ENCODE data around the gene RACGAP1.

RACGAP1 gene

DNA sequence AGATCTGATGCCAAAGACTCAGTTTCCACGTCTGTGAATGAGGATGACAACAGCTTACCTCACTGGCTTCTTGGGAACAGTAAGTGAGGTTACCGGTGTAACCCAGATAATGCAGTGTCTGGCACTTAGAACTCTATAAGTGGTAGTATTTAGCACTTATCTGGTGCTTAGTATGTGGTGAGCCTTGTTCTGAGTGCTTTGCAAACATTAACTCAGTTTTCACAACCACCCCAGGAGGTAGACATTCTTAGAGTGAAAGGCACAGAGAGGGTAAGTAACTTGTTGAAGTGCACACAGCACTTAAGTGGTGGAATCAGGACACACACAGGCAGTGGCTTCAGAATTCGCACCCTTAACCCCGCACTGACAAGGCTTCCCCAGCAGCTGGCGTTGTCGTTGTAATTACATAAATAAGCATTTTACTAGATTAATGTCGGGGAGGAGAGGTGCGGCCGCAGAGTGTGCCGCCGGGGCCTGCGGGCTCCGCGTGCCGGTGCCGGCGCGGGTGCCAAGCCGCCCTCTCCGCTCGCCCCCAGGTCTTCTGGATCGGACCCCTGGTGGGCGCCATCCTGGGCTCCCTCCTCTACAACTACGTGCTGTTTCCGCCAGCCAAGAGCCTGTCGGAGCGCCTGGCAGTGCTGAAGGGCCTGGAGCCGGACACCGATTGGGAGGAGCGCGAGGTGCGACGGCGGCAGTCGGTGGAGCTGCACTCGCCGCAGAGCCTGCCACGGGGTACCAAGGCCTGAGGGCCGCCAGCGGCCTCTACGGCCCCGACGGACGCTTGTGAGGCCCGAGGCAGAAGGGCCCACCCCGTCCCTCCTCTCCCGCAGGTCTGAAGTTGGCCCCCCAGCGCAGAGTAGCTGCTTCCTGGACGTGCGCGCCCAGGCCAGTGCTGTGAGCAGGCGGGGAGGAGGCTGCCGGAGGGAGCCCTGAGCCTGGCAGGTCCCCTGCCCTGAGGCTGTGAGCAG, 70.1 kb downstream of the RACGAP1 start:
- TF ChIP-seq GABPA (IDR thresholded peaks at IDR 0.05; ENCODE audit: low read depth) (no peak), REST (IDR thresholded peaks at IDR 0.05; ENCODE audit: insufficient replicate concordance, low read depth) (no peak)
- DNase-seq (ENCODE audit: low read depth in 1 of 2, low spot score in 1 of 2) = no peak
- H3K27ac ChIP-seq (replicated peaks) = no peak overlapping the region
- peaks cover 56% of the 10 kb centered on the region for H3K27me3 ChIP-seq (ENCODE audit: insufficient read depth, poor library complexity, severe bottlenecking)
- no peak overlapping the region for H3K4me3 ChIP-seq (replicated peaks; ENCODE audit: insufficient read depth, low read length)

GRCh38 chr12:49953961-49954846, 71.1 kb downstream of the RACGAP1 start:
- no peak for DNase-seq (ENCODE audit: low read depth in 1 of 2, low spot score in 1 of 2)
- no peak overlapping the region for H3K4me3 ChIP-seq (replicated peaks; ENCODE audit: insufficient read depth, low read length)
- H3K27ac ChIP-seq (replicated peaks) = no peak overlapping the region
- H3K27me3 ChIP-seq (ENCODE audit: insufficient read depth, poor library complexity, severe bottlenecking) = peaks cover 46% of the 10 kb centered on the region
- no peak for TF ChIP-seq REST (IDR thresholded peaks at IDR 0.05; ENCODE audit: insufficient replicate concordance, low read depth)
- TF ChIP-seq CTCF (IDR thresholded peaks at IDR 0.05; ENCODE audit: insufficient read depth, low read length) = no peak
- no peak for TF ChIP-seq POLR2AphosphoS5 (IDR thresholded peaks at IDR 0.05; ENCODE audit: low read depth)
- TF ChIP-seq SPI1 (IDR thresholded peaks at IDR 0.05; ENCODE audit: borderline replicate concordance, low read depth) = no peak
- TF ChIP-seq GABPA (IDR thresholded peaks at IDR 0.05; ENCODE audit: low read depth) = no peak

GRCh38 chr12:49953151-49953550, 72.1 kb downstream of the RACGAP1 start:
- DNase-seq (ENCODE audit: low read depth in 1 of 2, low spot score in 1 of 2) = no peak

More at GRCh38 chr12:49953151-49953550, 72.1 kb downstream of the RACGAP1 start:
- Histone ChIP-seq H3K27ac (replicated peaks) (no peak overlapping the region), H3K4me3 (replicated peaks; ENCODE audit: insufficient read depth, low read length) (no peak overlapping the region), H3K27me3 (ENCODE audit: insufficient read depth, poor library complexity, severe bottlenecking) (peaks cover 39% of the 10 kb centered on the region)
- TF ChIP-seq POLR2AphosphoS5 (IDR thresholded peaks at IDR 0.05; ENCODE audit: low read depth) = no peak
- TF ChIP-seq GABPA (IDR thresholded peaks at IDR 0.05; ENCODE audit: low read depth) = no peak
- TF ChIP-seq SPI1 (IDR thresholded peaks at IDR 0.05; ENCODE audit: borderline replicate concordance, low read depth) = no peak
- TF ChIP-seq CTCF (IDR thresholded peaks at IDR 0.05; ENCODE audit: insufficient read depth, low read length) = no peak
- no peak for TF ChIP-seq REST (IDR thresholded peaks at IDR 0.05; ENCODE audit: insufficient replicate concordance, low read depth)

Measured in HL-60 (cell line).